Measurements from ENCODE around the gene AGBL4.

The AGBL4 gene

GRCh38 chr1:48841461-48841860, 1182.3 kb downstream of the AGBL4 start:
- TF ChIP-seq, protein P1, sequence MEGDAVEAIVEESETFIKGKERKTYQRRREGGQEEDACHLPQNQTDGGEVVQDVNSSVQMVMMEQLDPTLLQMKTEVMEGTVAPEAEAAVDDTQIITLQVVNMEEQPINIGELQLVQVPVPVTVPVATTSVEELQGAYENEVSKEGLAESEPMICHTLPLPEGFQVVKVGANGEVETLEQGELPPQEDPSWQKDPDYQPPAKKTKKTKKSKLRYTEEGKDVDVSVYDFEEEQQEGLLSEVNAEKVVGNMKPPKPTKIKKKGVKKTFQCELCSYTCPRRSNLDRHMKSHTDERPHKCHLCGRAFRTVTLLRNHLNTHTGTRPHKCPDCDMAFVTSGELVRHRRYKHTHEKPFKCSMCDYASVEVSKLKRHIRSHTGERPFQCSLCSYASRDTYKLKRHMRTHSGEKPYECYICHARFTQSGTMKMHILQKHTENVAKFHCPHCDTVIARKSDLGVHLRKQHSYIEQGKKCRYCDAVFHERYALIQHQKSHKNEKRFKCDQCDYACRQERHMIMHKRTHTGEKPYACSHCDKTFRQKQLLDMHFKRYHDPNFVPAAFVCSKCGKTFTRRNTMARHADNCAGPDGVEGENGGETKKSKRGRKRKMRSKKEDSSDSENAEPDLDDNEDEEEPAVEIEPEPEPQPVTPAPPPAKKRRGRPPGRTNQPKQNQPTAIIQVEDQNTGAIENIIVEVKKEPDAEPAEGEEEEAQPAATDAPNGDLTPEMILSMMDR (IDR thresholded peaks at IDR 0.05; ENCODE audit: extremely low read depth, missing control alignments) = no peak
- DNase-seq (ENCODE audit: low spot score) = no peak

- no peak for DNase-seq (ENCODE audit: low spot score)
- TF ChIP-seq, protein P1 (IDR thresholded peaks at IDR 0.05; ENCODE audit: extremely low read depth, missing control alignments) = no peak
These were observed 1192.4 kb downstream of the AGBL4 start for GRCh38 chr1:48831120-48831978.

- TF ChIP-seq, protein P1 (IDR thresholded peaks at IDR 0.05; ENCODE audit: extremely low read depth, missing control alignments) = no peak
- DNase-seq (ENCODE audit: low spot score) = no peak
These were observed 1193.0 kb downstream of the AGBL4 start for GRCh38 chr1:48830715-48831114.

- TF ChIP-seq, protein P1 (IDR thresholded peaks at IDR 0.05; ENCODE audit: extremely low read depth, missing control alignments) = no peak
- no peak for DNase-seq (ENCODE audit: low spot score)
These were observed 1194.3 kb downstream of the AGBL4 start for GRCh38 chr1:48829446-48829845.

- DNase-seq (ENCODE audit: low spot score) = no peak
These were observed 1200.6 kb downstream of the AGBL4 start for GRCh38 chr1:48823168-48823567.

DNA sequence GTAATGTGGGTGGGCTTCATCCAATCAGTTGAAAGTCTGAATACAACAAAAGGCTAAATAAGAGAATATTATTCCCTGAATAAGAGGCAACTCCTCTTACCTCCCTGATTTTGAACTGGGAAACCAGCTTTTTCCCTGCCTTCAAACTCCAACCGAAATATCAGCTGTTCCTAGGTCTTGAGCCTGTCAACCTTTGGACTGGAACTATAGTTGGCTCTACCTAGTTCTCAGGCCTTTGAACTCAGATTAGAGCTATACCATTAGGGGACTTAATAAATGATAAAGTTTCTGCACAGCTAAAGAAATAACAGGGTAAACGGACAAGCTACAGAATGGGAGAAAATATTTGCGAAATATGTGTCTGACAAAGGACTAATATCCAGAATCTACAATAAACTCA, 1203.3 kb downstream of the AGBL4 start:
- no peak for DNase-seq (ENCODE audit: low spot score)
- TF ChIP-seq, protein P1 (IDR thresholded peaks at IDR 0.05; ENCODE audit: extremely low read depth, missing control alignments) = no peak

More at GRCh38 chr1:48823168-48823567, 1200.6 kb downstream of the AGBL4 start:
- TF ChIP-seq, protein P1 (IDR thresholded peaks at IDR 0.05; ENCODE audit: extremely low read depth, missing control alignments) = no peak

- TF ChIP-seq, protein P1 (IDR thresholded peaks at IDR 0.05; ENCODE audit: extremely low read depth, missing control alignments) = peak; percentile 79
These were observed 1206.1 kb downstream of the AGBL4 start for GRCh38 chr1:48817505-48818114.

More at GRCh38 chr1:48817505-48818114, 1206.1 kb downstream of the AGBL4 start:
- DNase-seq (ENCODE audit: low spot score) = peak; percentile 51

Measured in GM20000 (cell line).